Memory B cell (primary cell): ENCODE data around the gene CALD1.

ENCODE experiments used
- ATAC-seq: fragments of 150-1000 bp; cut with Tn5 transposase; 2 replicates; pipeline ENCODE4 v1.10.0; 2021; ENCODE audit warnings: low read depth, mild to moderate bottlenecking, moderate library complexity
- DNase-seq, 2 donors: peaks; one replicate each; pipeline ENCODE4 v3.0.0; 2022; ENCODE audit warnings: low spot score in 2 of 2
- H3K27ac Mint-ChIP-seq: one replicate; pipeline ENCODE4 v1.8.0; 2022; ENCODE audit warnings: mild to moderate bottlenecking, moderate library complexity, mixed read lengths
- H3K27me3 Mint-ChIP-seq: one replicate; pipeline ENCODE4 v1.8.0; 2022; ENCODE audit warnings: mixed read lengths
- H3K36me3 Mint-ChIP-seq: one replicate; pipeline ENCODE4 v1.8.0; 2022; ENCODE audit warnings: mild to moderate bottlenecking, mixed read lengths
- H3K4me1 Mint-ChIP-seq: one replicate; pipeline ENCODE4 v1.8.0; 2022; ENCODE audit warnings: mixed read lengths
- H3K4me3 Mint-ChIP-seq: one replicate; pipeline ENCODE4 v1.8.0; 2022; ENCODE audit warnings: mild to moderate bottlenecking, moderate library complexity, mixed read lengths
- H3K9me3 Mint-ChIP-seq: one replicate; pipeline ENCODE4 v1.8.0; 2022; ENCODE audit warnings: mixed read lengths

Gene CALD1

DNA sequence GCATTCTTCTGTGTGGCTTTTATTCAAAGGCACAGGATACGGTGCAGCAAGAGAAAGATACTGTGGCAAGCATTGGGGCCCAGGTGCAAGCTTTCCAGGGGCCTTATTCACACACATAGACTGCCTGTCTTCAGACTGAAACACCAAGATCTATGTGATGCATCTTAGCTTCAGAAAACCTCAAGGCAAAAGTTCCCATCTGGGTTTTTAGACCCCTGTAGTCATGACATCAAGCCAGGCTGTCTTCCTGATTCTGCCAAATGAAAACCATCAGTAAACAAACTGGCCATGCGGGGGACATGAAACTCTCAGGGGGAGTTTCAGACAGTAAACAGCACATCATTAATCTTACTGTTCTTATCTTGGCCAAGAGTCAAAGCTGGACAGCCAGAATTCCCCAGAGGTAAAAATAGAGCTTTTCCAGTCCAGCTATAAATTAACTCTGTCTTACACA lies 216.7 kb downstream of the CALD1 start:
- no peak for DNase-seq

DNA sequence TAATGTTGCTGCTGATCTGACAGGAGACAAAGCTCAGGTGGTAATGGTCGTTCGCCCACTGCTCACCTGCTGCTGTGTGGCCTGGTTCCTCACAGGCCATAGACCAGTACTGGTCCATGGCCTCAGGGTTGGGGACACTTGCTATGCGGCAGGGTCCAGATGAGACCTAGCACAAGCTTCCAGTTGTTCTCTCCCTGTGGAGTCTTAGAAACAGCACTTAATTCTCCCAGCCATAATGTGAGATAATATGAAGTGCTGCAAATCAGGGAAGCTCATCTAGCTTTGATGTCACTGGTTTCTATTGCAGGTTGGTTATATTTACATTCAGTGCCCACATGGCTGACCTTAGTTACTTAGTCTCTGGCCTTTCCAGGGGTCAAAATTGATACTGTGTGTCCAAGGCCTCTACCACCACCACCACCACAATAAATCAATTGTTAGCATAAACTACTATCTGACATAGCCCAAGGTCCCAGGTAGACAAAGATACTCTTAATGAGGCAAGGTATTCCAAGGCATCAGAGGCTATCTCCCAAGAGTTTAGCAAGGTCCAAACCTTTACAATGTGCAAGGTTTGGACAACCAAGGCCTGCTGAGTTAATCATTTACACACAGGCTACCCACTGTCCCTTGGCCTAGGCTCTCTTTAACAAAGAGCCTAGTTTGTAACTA lies 217.9 kb downstream of the CALD1 start:
- H3K4me1 Mint-ChIP-seq, result peaks cover 9% of the 10 kb centered on the region
- no peaks in the 10 kb centered on the region for H3K27me3 Mint-ChIP-seq
- peaks cover 23% of the 10 kb centered on the region for H3K36me3 Mint-ChIP-seq
- DNase-seq (no peak), ATAC-seq (no peak)
- no peak overlapping the region for H3K27ac Mint-ChIP-seq
- no peaks in the 10 kb centered on the region for H3K9me3 Mint-ChIP-seq
- H3K4me3 Mint-ChIP-seq, result no peak overlapping the region

More for the DNA sequence above, 216.7 kb downstream of the CALD1 start:
- Mint-ChIP-seq H3K4me1 (peaks cover 14% of the 10 kb centered on the region), H3K36me3 (peaks cover 20% of the 10 kb centered on the region), H3K27ac (no peak overlapping the region), H3K27me3 (no peaks in the 10 kb centered on the region), H3K4me3 (no peak overlapping the region), H3K9me3 (no peaks in the 10 kb centered on the region)
- no peak for ATAC-seq

DNA sequence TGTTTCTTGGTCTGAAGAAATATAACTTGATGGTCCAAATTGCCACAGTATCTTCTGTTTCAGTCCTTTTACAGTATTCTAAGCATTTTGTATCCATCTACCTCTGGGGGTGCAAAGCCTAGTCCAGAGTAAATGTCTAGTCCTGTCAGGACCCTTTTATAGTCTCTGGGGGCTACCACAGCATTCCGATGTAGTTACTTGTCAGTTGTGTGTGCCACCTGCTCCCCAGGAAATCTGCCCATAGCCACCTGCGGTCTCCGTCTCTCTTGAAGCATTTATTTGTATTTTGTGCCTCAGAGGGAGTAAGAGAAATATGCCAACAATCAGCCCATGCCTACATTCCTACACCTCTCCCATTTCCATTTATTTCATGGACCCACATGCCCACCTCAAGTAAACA lies 219.7 kb downstream of the CALD1 start:
- ATAC-seq (no peak), DNase-seq (no peak)
- peaks cover 2% of the 10 kb centered on the region for H3K4me1 Mint-ChIP-seq
- no peak overlapping the region for H3K4me3 Mint-ChIP-seq
- peaks cover 22% of the 10 kb centered on the region for H3K36me3 Mint-ChIP-seq
- H3K27me3 Mint-ChIP-seq, result no peaks in the 10 kb centered on the region
- H3K9me3 Mint-ChIP-seq, result no peaks in the 10 kb centered on the region
- no peak overlapping the region for H3K27ac Mint-ChIP-seq

DNA sequence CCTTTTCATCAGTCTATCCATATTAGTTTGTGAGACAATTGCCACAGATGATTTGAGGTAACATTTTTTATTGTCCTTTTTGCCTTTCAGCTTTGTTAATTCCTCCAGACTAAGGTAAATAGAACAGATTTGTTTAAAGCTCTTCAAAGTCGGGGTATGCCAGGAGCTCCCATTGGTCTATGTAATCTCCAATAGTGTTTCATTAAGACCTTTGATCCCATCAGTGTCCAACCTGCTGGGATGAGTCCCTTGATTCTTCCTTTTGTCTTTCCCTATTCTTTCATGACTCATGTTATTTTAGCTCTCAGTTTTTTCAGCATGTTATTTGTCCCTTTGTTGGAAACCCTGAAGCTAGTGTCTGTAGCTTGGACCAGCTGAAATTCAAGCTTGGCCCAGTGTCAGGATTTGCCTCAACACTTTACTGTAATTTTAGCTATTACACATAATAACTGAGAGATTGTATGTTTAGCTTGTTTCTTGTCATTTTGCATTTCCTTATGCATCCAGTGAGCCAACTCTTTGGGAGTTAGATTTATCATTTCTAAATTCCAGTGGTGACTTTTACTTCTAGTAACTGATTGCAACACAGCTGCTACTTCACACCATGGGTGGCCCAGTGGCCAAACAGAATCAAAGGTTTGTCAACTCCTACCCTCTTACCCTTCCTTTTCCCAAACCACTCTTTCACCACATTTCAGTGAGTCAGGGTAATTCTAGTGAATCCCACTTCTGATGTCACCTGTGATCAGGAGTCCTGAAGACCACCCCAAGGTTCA lies 222.1 kb downstream of the CALD1 start:
- no peaks in the 10 kb centered on the region for H3K9me3 Mint-ChIP-seq
- peaks cover 15% of the 10 kb centered on the region for H3K36me3 Mint-ChIP-seq
- H3K27ac Mint-ChIP-seq, result no peak overlapping the region
- DNase-seq (no peak), ATAC-seq (no peak)
- no peaks in the 10 kb centered on the region for H3K27me3 Mint-ChIP-seq
- no peak overlapping the region for H3K4me3 Mint-ChIP-seq
- no peaks in the 10 kb centered on the region for H3K4me1 Mint-ChIP-seq

DNA sequence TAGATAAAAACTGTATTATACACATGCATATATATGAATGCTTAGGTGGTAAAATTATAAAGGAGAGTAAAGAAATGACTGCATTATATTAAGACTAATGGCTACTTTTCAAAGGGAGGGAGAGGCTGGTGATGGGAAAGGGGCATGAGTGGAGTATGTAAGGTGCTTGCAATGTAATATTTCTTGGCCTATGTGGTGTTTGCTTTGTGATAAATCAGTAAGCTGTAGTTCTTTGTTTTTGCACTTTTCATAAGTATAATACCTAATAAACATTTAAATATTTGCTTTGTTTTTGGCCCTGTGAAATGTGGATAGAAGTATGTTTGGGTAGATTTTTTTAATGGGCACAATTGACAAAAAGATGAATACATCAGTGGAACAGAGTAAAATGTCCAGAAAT lies 232.8 kb downstream of the CALD1 start:
- Mint-ChIP-seq H3K4me3 (no peak overlapping the region), H3K36me3 (peaks cover 2% of the 10 kb centered on the region), H3K27me3 (no peaks in the 10 kb centered on the region), H3K9me3 (peaks cover 2% of the 10 kb centered on the region), H3K4me1 (no peaks in the 10 kb centered on the region), H3K27ac (no peak overlapping the region)
- DNase-seq (no peak), ATAC-seq (no peak)
